Measurements from ENCODE around the gene PATL1.

DNA sequence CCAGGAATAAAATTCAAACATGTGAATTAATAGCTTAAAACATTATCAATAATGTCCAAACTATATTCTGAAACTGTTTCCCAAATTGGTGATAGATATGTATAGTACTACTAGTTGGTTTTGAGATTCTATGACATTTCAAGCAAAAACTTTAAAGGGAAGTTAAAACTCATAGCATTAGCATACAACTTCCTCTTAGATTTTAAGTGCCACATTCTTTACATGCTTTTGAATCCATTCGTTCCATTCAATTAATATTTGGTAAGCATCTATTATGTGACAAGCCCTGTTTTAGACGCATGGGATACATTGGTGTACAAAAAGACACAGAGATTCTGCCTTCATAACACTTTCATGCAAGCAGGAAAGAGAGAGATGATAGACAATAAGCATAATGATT is 8.9 kb downstream of the PATL1 start:
- TF ChIP-seq CTCF (IDR thresholded peaks at IDR 0.05), result no peak
- no peak for TF ChIP-seq POLR2A (IDR thresholded peaks at IDR 0.05)
